Peyer's patch (tissue), 4 donors: Measurements from ENCODE around the gene ACTBL2. TPM values are rescaled to one million over a fixed set of nuclear protein-coding genes. Genes with fewer than 3 reads are reported as not detected.

Experiments used
- DNase-seq, 3 donors: peaks; one replicate each; pipeline ENCODE4 v3.0.0-alpha.2; 2017 to 2019
- H3K27ac ChIP-seq, 4 donors: fragments of 200-600 bp; sonication (generic); one replicate each; pipeline ENCODE4 v1.5.1; 2016 to 2019
- H3K27me3 ChIP-seq, 2 donors: fragments of 200-600 bp; sonication (generic); one replicate each; pipeline ENCODE4 v1.5.1; 2019
- H3K36me3 ChIP-seq, 3 donors: fragments of 200-600 bp; sonication (generic); one replicate each; pipeline ENCODE4 v1.5.1; 2016 to 2019
- H3K4me1 ChIP-seq, 4 donors: fragments of 200-600 bp; sonication (generic); one replicate each; pipeline ENCODE4 v1.5.1; 2016 to 2019
- H3K4me3 ChIP-seq, 4 donors: fragments of 200-600 bp; sonication (generic); 1 replicate in 3 of 4; 2 replicates in 1 of 4; pipeline ENCODE4 v1.5.1; 2016 to 2019; ENCODE audit warnings: mild to moderate bottlenecking in 1 of 4
- H3K9me3 ChIP-seq, 4 donors: fragments of 200-600 bp; sonication (generic); one replicate each; pipeline ENCODE4 v1.5.1; 2016 to 2019; ENCODE audit warnings: mild to moderate bottlenecking in 1 of 4
- POLR2A ChIP-seq, 2 donors: fragments of 450-650 bp; IDR thresholded peaks; one replicate each; pipeline ENCODE4 v1.5.1; 2017; ENCODE audit warnings: antibody characterized with exemption in 2 of 2, mild to moderate bottlenecking in 2 of 2, moderate library complexity in 2 of 2
- total RNA-seq, 4 donors: library from RNA; depleted of rRNA; stranded (reverse); fragments of >200 nt; gene quantifications; one replicate each; pipeline ENCODE4 v1.1.0, GENCODE V29; 2016
- TF ChIP-seq, protein P1 (sequence below), 6 experiments: fragments of 450-650 bp in 4 of 6; fragments of 200-600 bp in 2 of 6; sonication (generic) in 1 of 6; IDR thresholded peaks; one replicate each; pipeline ENCODE4 v1.5.1; 2017 to 2019; ENCODE audit warnings: antibody characterized with exemption in 6 of 6, mild to moderate bottlenecking in 3 of 6, moderate library complexity in 1 of 6

Gene ACTBL2
- total RNA-seq, 4 donors from 2014 or later, result not detected

DNA sequence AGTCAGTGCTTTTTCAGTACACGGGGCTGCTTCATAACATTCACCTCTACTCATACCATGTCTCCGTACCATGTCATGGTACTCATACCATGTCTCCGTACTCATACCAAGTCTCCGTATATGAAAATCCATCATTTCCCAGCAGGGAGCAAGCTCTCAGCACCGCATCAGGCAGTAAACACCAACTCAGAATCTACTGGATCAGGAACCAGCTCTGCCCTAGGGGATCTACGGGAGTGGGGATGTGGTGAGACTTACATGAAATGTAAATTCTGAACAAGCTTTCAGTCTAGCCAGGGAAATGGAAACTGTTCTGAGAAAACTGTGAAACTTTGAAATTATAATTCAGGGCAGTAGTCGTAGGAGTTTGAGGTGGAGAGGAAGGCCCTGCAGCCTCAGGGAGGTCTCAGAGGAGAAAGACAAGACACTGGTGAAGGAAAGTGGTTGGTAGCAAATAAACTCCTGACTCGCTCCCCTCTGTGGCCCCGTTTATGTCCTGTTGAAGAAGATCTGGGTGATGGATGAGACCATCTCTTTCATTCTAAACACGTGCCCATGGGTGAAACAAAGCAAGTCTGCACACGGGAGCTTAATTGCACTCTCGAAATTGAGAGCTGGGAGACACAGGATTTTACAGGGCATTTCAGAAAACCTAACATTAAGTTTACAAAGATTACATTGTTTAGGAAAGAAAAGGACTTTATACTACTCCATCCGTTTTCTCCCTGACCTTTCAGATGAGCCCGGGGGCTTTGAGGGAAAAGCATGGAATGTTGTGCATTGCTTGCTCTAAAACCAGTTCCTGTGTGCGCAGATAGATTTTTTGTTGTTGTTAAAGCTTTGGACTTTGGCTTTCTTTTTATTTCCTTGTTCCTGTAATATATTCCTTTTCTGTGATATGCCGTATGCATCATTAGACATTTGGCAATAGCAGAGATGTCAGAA lies 26.8 kb downstream of the ACTBL2 start:
- H3K27me3 ChIP-seq, result no peaks in the 10 kb centered on the region
- no peaks in the 10 kb centered on the region for H3K36me3 ChIP-seq
- no peak overlapping the region for H3K4me3 ChIP-seq
- peak overlapping the region in 3 of 4 donors; percentile 15 to 26 (median 23) for H3K27ac ChIP-seq
- H3K4me1 ChIP-seq, result peaks cover 0 to 15% (median 0%) of the 10 kb centered on the region in 4 donors
- TF ChIP-seq, protein P1, sequence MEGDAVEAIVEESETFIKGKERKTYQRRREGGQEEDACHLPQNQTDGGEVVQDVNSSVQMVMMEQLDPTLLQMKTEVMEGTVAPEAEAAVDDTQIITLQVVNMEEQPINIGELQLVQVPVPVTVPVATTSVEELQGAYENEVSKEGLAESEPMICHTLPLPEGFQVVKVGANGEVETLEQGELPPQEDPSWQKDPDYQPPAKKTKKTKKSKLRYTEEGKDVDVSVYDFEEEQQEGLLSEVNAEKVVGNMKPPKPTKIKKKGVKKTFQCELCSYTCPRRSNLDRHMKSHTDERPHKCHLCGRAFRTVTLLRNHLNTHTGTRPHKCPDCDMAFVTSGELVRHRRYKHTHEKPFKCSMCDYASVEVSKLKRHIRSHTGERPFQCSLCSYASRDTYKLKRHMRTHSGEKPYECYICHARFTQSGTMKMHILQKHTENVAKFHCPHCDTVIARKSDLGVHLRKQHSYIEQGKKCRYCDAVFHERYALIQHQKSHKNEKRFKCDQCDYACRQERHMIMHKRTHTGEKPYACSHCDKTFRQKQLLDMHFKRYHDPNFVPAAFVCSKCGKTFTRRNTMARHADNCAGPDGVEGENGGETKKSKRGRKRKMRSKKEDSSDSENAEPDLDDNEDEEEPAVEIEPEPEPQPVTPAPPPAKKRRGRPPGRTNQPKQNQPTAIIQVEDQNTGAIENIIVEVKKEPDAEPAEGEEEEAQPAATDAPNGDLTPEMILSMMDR (IDR thresholded peaks at IDR 0.05), result no peak
- no peak for TF ChIP-seq POLR2A (IDR thresholded peaks at IDR 0.05)
- DNase-seq, result no peak
- no peaks in the 10 kb centered on the region for H3K9me3 ChIP-seq

DNA sequence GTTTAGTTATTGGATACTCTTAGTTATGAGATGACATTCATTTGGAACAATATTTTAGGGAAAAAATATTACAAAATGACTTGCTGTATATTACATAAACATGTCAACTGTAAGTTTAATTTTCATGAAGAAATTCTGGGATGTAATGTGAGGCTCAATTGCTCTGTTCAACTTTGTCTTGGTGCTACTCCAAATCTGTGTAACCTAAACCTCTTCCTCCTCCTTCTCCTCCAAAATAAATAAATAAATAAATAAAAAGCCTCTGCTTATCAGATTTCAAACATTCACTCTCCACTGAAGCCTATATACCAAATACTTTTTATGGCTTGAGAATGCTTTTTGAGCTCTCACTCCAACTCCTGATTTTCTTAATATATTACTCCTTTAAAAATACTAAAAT lies 27.7 kb downstream of the ACTBL2 start:
- no peaks in the 10 kb centered on the region for H3K27me3 ChIP-seq
- DNase-seq, result no peak
- no peaks in the 10 kb centered on the region for H3K9me3 ChIP-seq
- H3K4me1 ChIP-seq, result peaks cover 0 to 15% (median 0%) of the 10 kb centered on the region in 4 donors
- TF ChIP-seq, protein P1 (IDR thresholded peaks at IDR 0.05), result no peak
- no peak for TF ChIP-seq POLR2A (IDR thresholded peaks at IDR 0.05)
- peak overlapping the region in 2 of 4 donors; percentile 26 to 56 for H3K27ac ChIP-seq
- no peaks in the 10 kb centered on the region for H3K36me3 ChIP-seq
- H3K4me3 ChIP-seq, result no peak overlapping the region

DNA sequence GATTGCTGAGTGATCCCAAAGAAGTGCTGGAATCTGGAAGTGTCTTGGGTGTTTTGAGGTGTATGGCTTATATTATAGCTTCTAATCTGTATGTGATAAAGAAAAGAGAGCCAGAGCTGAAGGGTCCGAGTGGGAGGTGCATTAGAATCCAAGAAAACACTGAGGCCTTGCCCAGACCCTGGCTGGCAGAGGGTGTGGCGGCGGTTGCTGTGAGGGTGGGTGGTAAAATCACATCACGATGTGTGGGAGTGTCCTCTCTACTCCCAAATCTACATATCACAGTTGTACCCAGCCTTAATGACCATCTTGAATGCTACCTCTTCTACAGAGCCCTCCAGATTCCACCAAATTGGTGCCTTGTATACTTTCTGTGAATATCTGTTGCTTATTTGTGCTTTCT lies 28.9 kb downstream of the ACTBL2 start:
- TF ChIP-seq, protein P1 (IDR thresholded peaks at IDR 0.05), result no peak
- TF ChIP-seq POLR2A (IDR thresholded peaks at IDR 0.05), result no peak
- Histone ChIP-seq H3K4me3 (no peak overlapping the region), H3K4me1 (peaks cover 0 to 15% (median 0%) of the 10 kb centered on the region in 4 donors), H3K27me3 (no peaks in the 10 kb centered on the region), H3K36me3 (no peaks in the 10 kb centered on the region), H3K27ac (peak overlapping the region in 3 of 4 donors; percentile 48 to 78 (median 56)), H3K9me3 (no peaks in the 10 kb centered on the region)
- DNase-seq, result no peak

DNA sequence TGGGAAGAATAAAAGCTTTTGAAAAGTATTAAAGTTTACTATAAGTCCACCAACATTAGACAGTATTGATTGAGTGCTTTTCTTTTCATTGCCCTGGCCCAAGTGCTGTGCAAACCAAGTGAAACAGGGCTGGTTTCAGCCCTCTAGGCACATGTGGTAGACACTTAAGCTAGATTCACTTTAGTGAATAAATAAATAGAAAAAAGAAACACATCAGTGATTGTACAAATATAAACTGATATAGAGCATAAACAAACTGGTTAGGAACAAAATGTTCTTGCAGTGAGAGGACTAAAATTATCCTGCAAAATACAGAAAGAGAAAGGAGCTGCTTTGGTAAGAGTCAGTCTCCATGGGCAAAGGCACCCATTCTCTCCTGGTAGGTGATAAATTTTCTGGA lies 29.7 kb downstream of the ACTBL2 start:
- TF ChIP-seq, protein P1 (IDR thresholded peaks at IDR 0.05), result no peak
- TF ChIP-seq POLR2A (IDR thresholded peaks at IDR 0.05), result no peak
- Histone ChIP-seq H3K4me3 (no peak overlapping the region), H3K9me3 (no peaks in the 10 kb centered on the region), H3K27ac (peak overlapping the region; percentile 35 to 78 (median 52)), H3K27me3 (no peaks in the 10 kb centered on the region), H3K36me3 (no peaks in the 10 kb centered on the region), H3K4me1 (peaks cover 0 to 15% (median 0%) of the 10 kb centered on the region in 4 donors)
- no peak for DNase-seq

DNA sequence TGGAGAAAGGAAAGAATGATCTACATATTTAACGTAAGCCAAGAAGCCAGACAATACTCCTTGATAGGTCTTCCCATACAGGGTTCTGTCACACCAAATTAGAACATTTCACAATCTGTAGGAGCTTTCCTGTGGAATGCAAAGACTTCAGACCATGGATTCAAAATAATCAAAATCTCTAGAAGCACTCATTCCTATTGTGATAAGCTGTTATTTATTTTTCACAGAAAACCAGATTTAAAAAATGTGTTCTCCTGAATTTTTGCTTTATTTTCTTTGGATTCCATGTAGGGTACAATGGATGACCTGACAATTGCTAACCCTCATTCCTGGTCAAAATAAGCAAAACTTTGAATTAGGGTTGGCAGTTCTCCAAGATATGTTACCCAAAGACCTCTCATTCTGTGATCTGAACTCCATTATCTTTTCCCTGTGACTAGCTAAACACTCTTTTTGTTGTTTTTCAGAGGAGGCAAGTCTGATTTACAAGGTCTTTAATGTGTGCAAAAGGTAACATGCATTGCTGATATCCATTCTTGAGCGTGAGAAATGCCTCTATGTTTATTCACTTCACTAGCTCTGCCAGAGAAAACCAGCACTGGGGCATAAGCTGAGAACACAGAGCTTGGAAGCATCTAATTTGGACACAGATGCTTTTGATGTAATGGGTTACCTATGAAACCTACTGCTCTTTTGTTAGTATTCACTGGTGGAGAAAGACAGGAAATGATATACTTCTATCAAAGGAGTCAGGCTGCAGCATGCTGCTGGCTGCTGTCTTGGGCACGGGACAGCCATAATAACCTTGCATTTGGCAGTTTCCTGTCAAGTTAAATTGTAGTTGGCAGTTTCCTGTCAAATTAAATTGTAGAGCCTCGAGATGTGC lies 31.4 kb downstream of the ACTBL2 start:
- TF ChIP-seq POLR2A (IDR thresholded peaks at IDR 0.05), result no peak
- TF ChIP-seq, protein P1 (IDR thresholded peaks at IDR 0.05), result no peak
- Histone ChIP-seq H3K4me3 (no peak overlapping the region), H3K27ac (peak overlapping the region in 1 of 4 donors; percentile 9), H3K4me1 (peaks cover 0 to 7% (median 0%) of the 10 kb centered on the region in 4 donors), H3K27me3 (no peaks in the 10 kb centered on the region), H3K36me3 (no peaks in the 10 kb centered on the region), H3K9me3 (no peaks in the 10 kb centered on the region)
- no peak for DNase-seq
